SH-SY5Y (cell line): ENCODE measurements around the gene KCNIP4.

ENCODE experiments used
- GATA2 ChIP-seq: IDR thresholded peaks from 2 replicates; pipeline ENCODE4 v1.6.1; 2011; ENCODE audit warnings: mild to moderate bottlenecking, low read depth, low read length
- GATA3 ChIP-seq: IDR thresholded peaks from 2 replicates; pipeline ENCODE4 v1.6.1; 2011; ENCODE audit warnings: low read depth, mild to moderate bottlenecking, low read length, moderate library complexity

DNA sequence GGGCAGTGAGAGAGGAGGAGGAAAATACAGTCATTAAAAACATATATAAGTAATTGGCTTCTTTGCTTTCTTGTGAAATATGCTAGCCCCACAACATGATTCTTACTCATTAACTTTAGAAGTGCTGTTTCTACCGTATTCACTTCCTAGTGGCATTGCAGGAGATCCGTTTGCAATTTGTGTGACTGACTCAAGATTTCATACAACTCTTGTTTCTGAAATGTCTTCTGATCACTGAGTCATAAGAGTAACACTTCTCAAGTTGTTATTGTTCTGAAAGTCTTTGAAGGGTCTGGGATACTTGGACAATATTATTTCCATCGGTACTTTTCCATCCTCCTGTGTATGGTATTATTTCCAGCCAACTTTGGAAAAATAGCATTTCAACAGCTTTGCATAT is 937.5 kb downstream of the KCNIP4 start:
- no peak for TF ChIP-seq GATA2
- no peak for TF ChIP-seq GATA3
